T-helper 1 cell treated with Interleukin-12 subunit alpha and Interleukin-12 subunit beta and Interleukin-4 antibody, amounts not matched to agents 30 ng/mL and 1 ng/mL, for 36 hours (primary cell): Measurements from ENCODE around the gene ANAPC2. TPM values are rescaled to one million over a fixed set of nuclear protein-coding genes. Genes with fewer than 3 reads are reported as not detected.

Source experiments
- intact Hi-C: fragments of 100-400 bp; cut with micrococcal nuclease; formaldehyde crosslinking; loops from one replicate; pipeline ENCODE4 v1.15.1; 2024
- total RNA-seq: library from RNA; stranded (reverse); gene quantifications from 2 replicates; pipeline ENCODE4 v1.2.3, GENCODE V29; 2022

ANAPC2 gene
- 77.0 and 77.9 TPM in 2 replicates for total RNA-seq

- intact Hi-C loops: loop anchor here (1.0 to 2.0 kb wide), 7 partner anchors 12 to 67 kb away; partner anchors contain the start of genes NDOR1, NELFB, TMEM203 and TPRN
These were observed at the start of gene ANAPC2, which contains the start of gene SSNA1 for GRCh38 chr9:137188490-137189296. TSS of gene ANAPC2 (minus strand) at chr9:137188560. CDS start at chr9:137188532, 28 bp downstream. TSS of gene SSNA1 (plus strand) at chr9:137188676. CDS start at chr9:137188727, 51 bp downstream.

- intact Hi-C loops: loop anchor here (1.0 kb wide), 6 partner anchors 10 to 150 kb away; partner anchors contain the start of genes ANAPC2, RNF224 and SSNA1
These were observed 48.6 kb upstream of the ANAPC2 start for GRCh38 chr9:137236936-137237421.

- intact Hi-C loops: loop anchor here (1.0 kb wide), 6 partner anchors 9 to 149 kb away; partner anchors contain the start of genes ANAPC2, RNF224 and SSNA1
These were observed 48.0 kb upstream of the ANAPC2 start for GRCh38 chr9:137236238-137236935.

- intact Hi-C loops: loop anchor here (1.0 kb wide), 6 partner anchors 8 to 148 kb away; partner anchors contain the start of genes ANAPC2, RNF224 and SSNA1
These were observed 47.3 kb upstream of the ANAPC2 start for GRCh38 chr9:137235424-137236237.

GRCh38 chr9:137234758-137235423 lies 46.5 kb upstream of the ANAPC2 start:
- intact Hi-C loops: no loop called here

- intact Hi-C loops: no loop called here
These were observed 45.8 kb upstream of the ANAPC2 start for GRCh38 chr9:137234055-137234697.

GRCh38 chr9:137233143-137233980 lies 45.0 kb upstream of the ANAPC2 start:
- intact Hi-C loops: no loop called here

GRCh38 chr9:137232510-137232909 lies 44.1 kb upstream of the ANAPC2 start:
- intact Hi-C loops: no loop called here

GRCh38 chr9:137232101-137232500 lies 43.7 kb upstream of the ANAPC2 start:
- intact Hi-C loops: no loop called here

- intact Hi-C loops: no loop called here
These were observed 43.1 kb upstream of the ANAPC2 start for GRCh38 chr9:137231372-137232039.

GRCh38 chr9:137230705-137231371 lies 42.5 kb upstream of the ANAPC2 start, which contains the start of gene SLC34A3:
TSS of gene SLC34A3 (plus strand) at chr9:137230901. CDS start at chr9:137231703, 802 bp downstream.
- intact Hi-C loops: no loop called here

GRCh38 chr9:137229903-137230704 lies 41.7 kb upstream of the ANAPC2 start:
- intact Hi-C loops: loop anchor here (10.0 kb wide), 2 partner anchors 345 to 685 kb away; partner anchors contain the start of genes NOTCH1 and TRAF2

GRCh38 chr9:137228968-137229896 lies 40.9 kb upstream of the ANAPC2 start:
- intact Hi-C loops: loop anchor here (10.0 kb wide), 2 partner anchors 344 to 684 kb away; partner anchors contain the start of genes NOTCH1 and TRAF2

GRCh38 chr9:137228506-137228967 lies 40.2 kb upstream of the ANAPC2 start:
- intact Hi-C loops: loop anchor here (10.0 kb wide), 2 partner anchors 344 to 684 kb away; partner anchors contain the start of genes NOTCH1 and TRAF2

GRCh38 chr9:137227853-137228505 lies 39.6 kb upstream of the ANAPC2 start:
- intact Hi-C loops: loop anchor here (1.0 to 10.0 kb wide), 6 partner anchors 8 to 683 kb away; partner anchors contain the start of genes NOTCH1, NPDC1 and TRAF2
